ENCODE results near the gene DPP6. TPM values are rescaled to one million over a fixed set of nuclear protein-coding genes. Genes with fewer than 3 reads are reported as not detected.

Gene DPP6
- not detected in 5 replicates for total RNA-seq (2022; extraction: Qiagen RNA extraction)

DNA sequence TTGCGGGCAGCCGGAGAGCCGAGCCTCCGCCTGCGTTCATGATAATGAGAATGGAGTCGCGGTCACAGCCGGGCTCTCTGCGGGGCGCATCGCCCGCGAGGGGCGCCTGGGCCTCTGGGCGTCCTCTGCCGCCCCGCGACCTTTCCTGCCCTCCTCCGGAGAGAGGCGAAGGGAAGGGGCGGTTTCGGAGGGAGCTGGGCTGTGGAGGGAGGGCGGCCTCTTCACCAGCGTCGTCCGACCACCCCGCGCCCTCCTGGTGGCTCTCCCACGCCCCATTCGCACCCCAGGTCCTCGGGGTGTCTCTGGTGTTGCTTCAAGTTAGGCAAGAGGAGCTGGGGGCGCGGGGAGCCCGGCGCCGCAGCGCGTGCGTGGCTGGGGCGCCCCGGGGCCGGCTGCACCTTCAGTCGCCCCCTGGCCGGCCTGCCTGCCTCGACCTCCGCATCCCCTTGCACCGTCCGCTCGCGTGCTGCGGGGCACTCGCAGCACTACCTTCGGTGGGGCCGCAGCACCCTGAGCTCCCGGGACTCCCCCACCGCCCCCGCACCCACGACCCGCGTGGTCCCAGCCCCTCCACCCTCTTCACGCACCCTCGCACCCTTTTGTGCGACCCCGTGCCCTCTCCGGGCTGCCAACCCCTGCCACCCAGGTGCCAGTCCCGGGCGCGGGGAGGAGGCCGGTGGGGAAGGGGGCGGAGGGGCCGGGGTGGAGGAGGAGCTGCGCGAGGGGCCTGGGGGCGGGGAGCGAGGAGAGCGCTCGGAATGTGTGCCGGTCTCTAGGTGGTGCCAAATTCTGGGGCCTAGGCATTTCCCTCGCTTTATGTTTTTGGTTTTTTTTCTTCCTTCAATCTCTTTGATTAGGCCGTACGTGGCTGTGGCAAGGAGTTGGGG is at the start of gene DPP6:
TSS of gene DPP6 (plus strand) at position 756 of the 887 bp plus-strand sequence.

Data from A549 treated with Mapracorat at 1 μM for 4 hours (cell line).